ENCODE data around the gene NUDT19.

DNA sequence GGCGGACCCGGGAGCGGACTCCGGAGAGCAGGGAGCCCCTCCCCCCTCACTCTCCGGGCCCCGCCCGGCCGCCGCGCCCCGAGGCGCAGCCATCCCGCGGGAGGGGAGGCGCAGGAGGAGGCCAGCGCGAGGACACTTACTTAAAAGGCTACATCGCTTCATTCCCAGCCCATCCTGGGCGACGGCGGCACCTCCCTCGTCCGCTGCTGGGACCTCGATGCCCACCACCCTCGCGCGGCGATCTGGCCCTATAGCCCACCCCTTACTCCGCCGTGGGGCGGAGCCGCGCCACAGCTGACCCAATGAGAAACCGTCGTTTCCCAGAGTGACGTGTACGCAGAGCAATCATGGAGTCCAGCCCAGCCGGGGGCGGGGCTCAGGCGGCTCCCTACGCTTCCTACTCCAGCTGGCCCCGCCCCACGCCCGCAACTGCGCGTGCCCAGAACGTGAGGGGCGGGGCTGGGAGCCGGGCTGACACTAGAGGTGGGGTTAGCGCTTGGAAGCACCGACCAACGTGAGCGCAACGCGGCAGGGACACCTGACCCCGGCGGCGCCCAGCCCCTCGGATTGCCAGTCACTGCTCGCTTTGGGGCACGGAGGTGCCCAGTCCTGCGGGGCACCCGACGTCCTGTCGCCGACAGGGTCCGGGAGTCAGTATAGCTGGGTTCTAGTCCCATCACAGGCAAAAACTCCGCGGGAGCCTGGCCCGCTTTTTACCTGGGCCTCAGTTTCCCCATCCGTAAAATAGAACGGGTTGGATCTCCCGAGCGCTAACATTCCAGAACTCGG is 16.5 kb upstream of the NUDT19 start, which contains the start of gene ANKRD27:
- TF ChIP-seq, protein P1, sequence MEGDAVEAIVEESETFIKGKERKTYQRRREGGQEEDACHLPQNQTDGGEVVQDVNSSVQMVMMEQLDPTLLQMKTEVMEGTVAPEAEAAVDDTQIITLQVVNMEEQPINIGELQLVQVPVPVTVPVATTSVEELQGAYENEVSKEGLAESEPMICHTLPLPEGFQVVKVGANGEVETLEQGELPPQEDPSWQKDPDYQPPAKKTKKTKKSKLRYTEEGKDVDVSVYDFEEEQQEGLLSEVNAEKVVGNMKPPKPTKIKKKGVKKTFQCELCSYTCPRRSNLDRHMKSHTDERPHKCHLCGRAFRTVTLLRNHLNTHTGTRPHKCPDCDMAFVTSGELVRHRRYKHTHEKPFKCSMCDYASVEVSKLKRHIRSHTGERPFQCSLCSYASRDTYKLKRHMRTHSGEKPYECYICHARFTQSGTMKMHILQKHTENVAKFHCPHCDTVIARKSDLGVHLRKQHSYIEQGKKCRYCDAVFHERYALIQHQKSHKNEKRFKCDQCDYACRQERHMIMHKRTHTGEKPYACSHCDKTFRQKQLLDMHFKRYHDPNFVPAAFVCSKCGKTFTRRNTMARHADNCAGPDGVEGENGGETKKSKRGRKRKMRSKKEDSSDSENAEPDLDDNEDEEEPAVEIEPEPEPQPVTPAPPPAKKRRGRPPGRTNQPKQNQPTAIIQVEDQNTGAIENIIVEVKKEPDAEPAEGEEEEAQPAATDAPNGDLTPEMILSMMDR (IDR thresholded peaks at IDR 0.05), result no peak
- peak; percentile 64 for TF ChIP-seq POLR2A (IDR thresholded peaks at IDR 0.05)
